Mesendoderm (in vitro differentiated cells): ENCODE measurements around the gene PAK1IP1.
"Not testable (repeated sequence)": the region's sequence is repeated elsewhere in the genome, so short reads cannot be mapped to it uniquely, and the experiment has no call there.

ENCODE experiments used
- DNase-seq: peaks from one replicate; pipeline ENCODE4 v3.0.0; 2013
- H2AK5ac ChIP-seq: 2 replicates; pipeline ENCODE4 v1.6.1; 2013; ENCODE audit warnings: low read length, inconsistent platforms
- H2BK120ac ChIP-seq: 2 replicates; pipeline ENCODE4 v1.6.1; 2013; ENCODE audit warnings: low read depth, mild to moderate bottlenecking, low read length, moderate library complexity, mixed read lengths
- H2BK15ac ChIP-seq: replicated peaks from 2 replicates; pipeline ENCODE4 v1.6.1; 2013; ENCODE audit warnings: low read depth, mild to moderate bottlenecking, moderate library complexity
- H2BK5ac ChIP-seq: 2 replicates; pipeline ENCODE4 v1.6.1; 2013; ENCODE audit warnings: low read length, inconsistent platforms
- H3K18ac ChIP-seq: 2 replicates; pipeline ENCODE4 v1.6.1; 2013; ENCODE audit warnings: mild to moderate bottlenecking, low read length, mixed read lengths
- H3K23ac ChIP-seq: one replicate; pipeline ENCODE4 v1.6.1; 2013; ENCODE audit warnings: low read length
- H3K27ac ChIP-seq: 2 replicates; pipeline ENCODE4 v1.5.1; 2013; ENCODE audit warnings: low read depth, mild to moderate bottlenecking, inconsistent platforms, low read length, moderate library complexity
- H3K27me3 ChIP-seq: 2 replicates; pipeline ENCODE4 v1.6.1; 2013; ENCODE audit warnings: low read length, control low read depth, mild to moderate bottlenecking, inconsistent platforms; ENCODE audit not compliant: insufficient read depth, poor library complexity
- H3K36me3 ChIP-seq: 2 replicates; pipeline ENCODE4 v1.6.1; 2013; ENCODE audit warnings: low read length, inconsistent platforms; ENCODE audit not compliant: control insufficient read depth, insufficient read depth
- H3K4ac ChIP-seq: one replicate; pipeline ENCODE4 v1.6.1; 2013; ENCODE audit warnings: low read depth, mild to moderate bottlenecking, low read length, moderate library complexity
- H3K4me1 ChIP-seq: 2 replicates; pipeline ENCODE4 v1.6.1; 2013; ENCODE audit warnings: low read depth, low read length, inconsistent platforms; ENCODE audit not compliant: control insufficient read depth
- H3K4me2 ChIP-seq: 2 replicates; pipeline ENCODE4 v1.6.1; 2013; ENCODE audit warnings: low read length
- H3K4me3 ChIP-seq: 2 replicates; pipeline ENCODE4 v1.5.1; 2013; ENCODE audit warnings: mild to moderate bottlenecking, low read length
- H3K56ac ChIP-seq: one replicate; pipeline ENCODE4 v1.6.1; 2013; ENCODE audit warnings: low read length
- H3K79me1 ChIP-seq: 2 replicates; pipeline ENCODE4 v1.6.1; 2013; ENCODE audit warnings: low read length, inconsistent platforms
- H3K79me2 ChIP-seq: 2 replicates; pipeline ENCODE4 v1.6.1; 2013; ENCODE audit warnings: mild to moderate bottlenecking, low read length; ENCODE audit not compliant: control insufficient read depth, insufficient read depth
- H3K9ac ChIP-seq: 2 replicates; pipeline ENCODE4 v1.6.1; 2013; ENCODE audit warnings: low read length, inconsistent platforms
- H4K5ac ChIP-seq: one replicate; pipeline ENCODE4 v1.6.1; 2013; ENCODE audit warnings: low read length
- H4K8ac ChIP-seq: one replicate; pipeline ENCODE4 v1.6.1; 2013; ENCODE audit warnings: low read depth, mild to moderate bottlenecking, control low read depth, low read length, moderate library complexity
- WGBS: extraction: QIAGEN DNeasy Blood & Tissue Kit; methylation state at CpG from one replicate; pipeline ENCODE4 v1.1.7; 2013; ENCODE audit warnings: low lambda C conversion rate, missing lambda C conversion rate; ENCODE audit not compliant: insufficient coverage; ENCODE audit errors: extremely low coverage; 5-methylcytosine and 5-hydroxymethylcytosine counted together

The PAK1IP1 gene

GRCh38 chr6:10746915-10747250 is 52.1 kb downstream of the PAK1IP1 start:
- no peak overlapping the region for H4K8ac ChIP-seq
- H2BK5ac ChIP-seq, result no peak overlapping the region
- no peak overlapping the region for H2BK15ac ChIP-seq
- no CpG with 5 or more reads among the region's 9 CpGs for WGBS
- H2AK5ac ChIP-seq, result no peak overlapping the region
- peak overlapping the region; percentile 10 for H3K4me2 ChIP-seq
- DNase-seq, result no peak
- H4K5ac ChIP-seq, result no peak overlapping the region
- peak overlapping the region; percentile 29 for H3K56ac ChIP-seq
- H3K27ac ChIP-seq, result no peak overlapping the region
- no peaks in the 10 kb centered on the region for H3K27me3 ChIP-seq
- no peak overlapping the region for H2BK120ac ChIP-seq
- no peak overlapping the region for H3K18ac ChIP-seq
- H3K79me1 ChIP-seq, result peaks cover 15% of the 10 kb centered on the region
- H3K4ac ChIP-seq, result no peak overlapping the region
- H3K79me2 ChIP-seq, result peaks cover 26% of the 10 kb centered on the region
- no peak overlapping the region for H3K4me3 ChIP-seq
- no peak overlapping the region for H3K23ac ChIP-seq
- H3K36me3 ChIP-seq, result no peaks in the 10 kb centered on the region
- H3K9ac ChIP-seq, result peak overlapping the region; percentile 39
- H3K4me1 ChIP-seq, result peaks cover 7% of the 10 kb centered on the region

DNA sequence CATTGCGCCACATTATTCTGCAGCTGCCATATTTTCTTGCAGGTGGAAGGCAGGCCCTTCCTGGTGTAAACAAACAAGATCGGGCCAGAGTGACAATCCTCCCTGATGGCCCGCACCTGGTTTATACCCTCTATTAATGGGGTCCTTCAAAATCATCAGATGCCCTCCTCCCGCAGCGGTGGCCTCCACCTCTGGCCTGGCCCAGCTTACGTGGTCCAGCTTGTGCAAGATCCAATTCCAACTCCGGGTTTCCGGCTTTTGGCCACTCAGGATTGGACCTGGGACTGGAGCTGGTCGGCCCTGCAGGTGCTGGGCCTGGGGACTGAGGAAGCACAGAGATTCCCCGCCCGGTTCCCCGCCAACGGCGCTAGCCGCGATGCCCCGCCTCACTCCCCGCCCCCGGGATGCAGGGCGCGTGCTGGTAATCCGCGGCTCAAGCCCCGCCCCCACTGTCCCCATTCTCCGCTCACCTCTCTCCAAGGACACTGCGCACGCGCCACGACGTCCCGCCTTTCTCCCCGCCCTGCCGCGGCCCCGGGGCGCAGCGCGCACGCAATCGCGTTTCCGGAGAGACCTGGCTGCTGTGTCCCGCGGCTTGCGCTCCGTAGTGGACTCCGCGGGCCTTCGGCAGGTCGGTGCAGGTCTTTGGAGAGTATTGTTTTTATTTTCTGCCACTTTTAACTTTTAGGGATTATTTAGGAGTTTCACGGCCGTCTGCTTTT is 52.6 kb downstream of the PAK1IP1 start, which contains the start of gene TMEM14B:
Gene TMEM14B, plus strand, starts transcription at position 555 of the 722 bp plus-strand sequence. CDS start 1,441 bp downstream, outside the sequence.
- H3K79me2 ChIP-seq, result peaks cover 26% of the 10 kb centered on the region
- peak within 1 kb of the TSS; percentile 36 for H3K27ac ChIP-seq
- no peaks in the 10 kb centered on the region for H3K36me3 ChIP-seq
- peak within 1 kb of the TSS; percentile 95 for H3K9ac ChIP-seq
- peaks cover 15% of the 10 kb centered on the region for H3K79me1 ChIP-seq
- no CpG with 5 or more reads among the region's 52 CpGs for WGBS
- no peak within 1 kb of the TSS for H2BK5ac ChIP-seq
- H3K23ac ChIP-seq, result peak within 1 kb of the TSS; percentile 16
- peak within 1 kb of the TSS; percentile 65 for H3K4me2 ChIP-seq
- H4K5ac ChIP-seq, result no peak within 1 kb of the TSS
- H3K4ac ChIP-seq, result peak within 1 kb of the TSS; percentile 85
- peak within 1 kb of the TSS; percentile 66 for H3K18ac ChIP-seq
- H3K4me3 ChIP-seq, result peak within 1 kb of the TSS; percentile 97
- no peak within 1 kb of the TSS for H4K8ac ChIP-seq
- peaks cover 7% of the 10 kb centered on the region for H3K4me1 ChIP-seq
- no peaks in the 10 kb centered on the region for H3K27me3 ChIP-seq
- peak within 1 kb of the TSS; percentile 95 for H3K56ac ChIP-seq
- peak; percentile 98 for DNase-seq
- H2BK120ac ChIP-seq, result no peak within 1 kb of the TSS
- H2AK5ac ChIP-seq, result no peak within 1 kb of the TSS
- no peak within 1 kb of the TSS for H2BK15ac ChIP-seq

- Histone ChIP-seq H3K4me2 (no peak overlapping the region), H3K79me2 (peaks cover 33% of the 10 kb centered on the region), H2BK5ac (no peak overlapping the region), H4K8ac (no peak overlapping the region), H2BK15ac (no peak overlapping the region), H3K27me3 (no peaks in the 10 kb centered on the region), H3K56ac (peak overlapping the region; percentile 32), H3K23ac (no peak overlapping the region), H3K79me1 (peaks cover 28% of the 10 kb centered on the region), H3K36me3 (peaks cover 4% of the 10 kb centered on the region), H3K4ac (no peak overlapping the region), H3K4me1 (peaks cover 7% of the 10 kb centered on the region), H3K27ac (peak overlapping the region; percentile 77), H2BK120ac (no peak overlapping the region), H3K4me3 (no peak overlapping the region), H3K9ac (no peak overlapping the region), H3K18ac (no peak overlapping the region), H2AK5ac (no peak overlapping the region), H4K5ac (no peak overlapping the region)
- DNase-seq, result peak; percentile 41
- no CpG with 5 or more reads among the region's 2 CpGs for WGBS
Measured at GRCh38 chr6:10749734-10750133, 55.0 kb downstream of the PAK1IP1 start.

GRCh38 chr6:10750568-10750967 is 55.8 kb downstream of the PAK1IP1 start:
- not testable (repeated sequence) for H2AK5ac ChIP-seq, H3K36me3 ChIP-seq, H3K4me2 ChIP-seq, H4K8ac ChIP-seq, H2BK15ac ChIP-seq, H3K23ac ChIP-seq, H3K9ac ChIP-seq, H3K18ac ChIP-seq, H3K4me3 ChIP-seq, H4K5ac ChIP-seq, H2BK5ac ChIP-seq, H3K56ac ChIP-seq, H3K27ac ChIP-seq, H2BK120ac ChIP-seq, H3K4ac ChIP-seq, DNase-seq, H3K27me3 ChIP-seq, H3K4me1 ChIP-seq
- peaks cover 33% of the 10 kb centered on the region for H3K79me2 ChIP-seq
- peaks cover 32% of the 10 kb centered on the region for H3K79me1 ChIP-seq
- no CpG with 5 or more reads among the region's 6 CpGs for WGBS

GRCh38 chr6:10751757-10752156 is 57.0 kb downstream of the PAK1IP1 start:
- H3K36me3 ChIP-seq, H3K27me3 ChIP-seq: not testable (repeated sequence)

DNA sequence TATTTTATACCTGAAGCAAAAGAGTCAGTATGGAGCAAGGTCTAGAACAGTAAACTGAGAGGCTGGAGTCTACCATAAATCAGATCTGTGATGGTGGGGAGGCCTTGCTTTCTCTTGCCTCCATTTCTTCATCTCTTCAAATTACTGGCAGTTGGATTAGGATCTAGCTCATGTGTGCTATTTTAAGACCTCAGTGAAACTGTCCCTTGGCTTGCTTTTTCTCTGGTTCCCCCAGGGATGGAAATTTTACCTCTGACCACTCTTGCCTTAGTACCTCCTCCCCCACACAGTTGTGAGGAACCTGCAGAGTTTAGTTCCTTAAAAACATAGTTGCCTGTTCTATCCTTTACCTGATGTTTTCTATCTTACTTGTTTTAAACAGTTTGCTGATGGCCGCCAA is 61.3 kb downstream of the PAK1IP1 start:
- no peak overlapping the region for H3K4ac ChIP-seq
- no peak overlapping the region for H2AK5ac ChIP-seq
- peaks cover 11% of the 10 kb centered on the region for H3K79me2 ChIP-seq
- no peak overlapping the region for H4K8ac ChIP-seq
- H3K9ac ChIP-seq, result no peak overlapping the region
- no peak overlapping the region for H3K56ac ChIP-seq
- H3K18ac ChIP-seq, result no peak overlapping the region
- H2BK15ac ChIP-seq, result no peak overlapping the region
- WGBS, result no CpG with 5 or more reads among the region's 1 CpG
- no peak overlapping the region for H4K5ac ChIP-seq
- peaks cover 5% of the 10 kb centered on the region for H3K36me3 ChIP-seq
- no peak overlapping the region for H3K27ac ChIP-seq
- H2BK5ac ChIP-seq, result no peak overlapping the region
- no peak overlapping the region for H3K4me3 ChIP-seq
- H3K23ac ChIP-seq, result no peak overlapping the region
- H2BK120ac ChIP-seq, result no peak overlapping the region
- no peak overlapping the region for H3K4me2 ChIP-seq
- no peaks in the 10 kb centered on the region for H3K27me3 ChIP-seq
- no peak for DNase-seq
- no peaks in the 10 kb centered on the region for H3K4me1 ChIP-seq
- H3K79me1 ChIP-seq, result peaks cover 20% of the 10 kb centered on the region

More at GRCh38 chr6:10751757-10752156, 57.0 kb downstream of the PAK1IP1 start:
- not testable (repeated sequence) for H2BK5ac ChIP-seq, H3K4me2 ChIP-seq, H2BK120ac ChIP-seq, H3K56ac ChIP-seq, H2BK15ac ChIP-seq, H3K4ac ChIP-seq, H3K4me3 ChIP-seq, H4K5ac ChIP-seq, H3K4me1 ChIP-seq, H3K23ac ChIP-seq, H3K18ac ChIP-seq, H2AK5ac ChIP-seq, H4K8ac ChIP-seq, H3K9ac ChIP-seq, DNase-seq, H3K27ac ChIP-seq
- WGBS, result no CpG with 5 or more reads among the region's 5 CpGs
- H3K79me1 ChIP-seq, result peaks cover 32% of the 10 kb centered on the region
- peaks cover 33% of the 10 kb centered on the region for H3K79me2 ChIP-seq
